HG02981 (cell line): ENCODE data around the gene TPSB2.
"Not testable (repeated sequence)": the region's sequence is repeated elsewhere in the genome, so short reads cannot be mapped to it uniquely, and the experiment has no call there.

ENCODE experiments used
- ATAC-seq: cut with Tn5 transposase; IDR thresholded peaks from one replicate; pipeline ENCODE4 v1.9.1; 2021; ENCODE audit warnings: mild to moderate bottlenecking, moderate library complexity; ENCODE audit not compliant: unreplicated experiment

Gene TPSB2

GRCh38 chr16:1206786-1207185, 23.2 kb downstream of the TPSB2 start:
- ATAC-seq: no peak

- ATAC-seq: no peak
Observed at GRCh38 chr16:1206326-1206725, 23.7 kb downstream of the TPSB2 start.

GRCh38 chr16:1204933-1205332, 25.1 kb downstream of the TPSB2 start:
- no peak for ATAC-seq

- no peak for ATAC-seq
Observed at GRCh38 chr16:1202274-1202673, 27.7 kb downstream of the TPSB2 start.

GRCh38 chr16:1201444-1201843, 28.5 kb downstream of the TPSB2 start:
- no peak for ATAC-seq

DNA sequence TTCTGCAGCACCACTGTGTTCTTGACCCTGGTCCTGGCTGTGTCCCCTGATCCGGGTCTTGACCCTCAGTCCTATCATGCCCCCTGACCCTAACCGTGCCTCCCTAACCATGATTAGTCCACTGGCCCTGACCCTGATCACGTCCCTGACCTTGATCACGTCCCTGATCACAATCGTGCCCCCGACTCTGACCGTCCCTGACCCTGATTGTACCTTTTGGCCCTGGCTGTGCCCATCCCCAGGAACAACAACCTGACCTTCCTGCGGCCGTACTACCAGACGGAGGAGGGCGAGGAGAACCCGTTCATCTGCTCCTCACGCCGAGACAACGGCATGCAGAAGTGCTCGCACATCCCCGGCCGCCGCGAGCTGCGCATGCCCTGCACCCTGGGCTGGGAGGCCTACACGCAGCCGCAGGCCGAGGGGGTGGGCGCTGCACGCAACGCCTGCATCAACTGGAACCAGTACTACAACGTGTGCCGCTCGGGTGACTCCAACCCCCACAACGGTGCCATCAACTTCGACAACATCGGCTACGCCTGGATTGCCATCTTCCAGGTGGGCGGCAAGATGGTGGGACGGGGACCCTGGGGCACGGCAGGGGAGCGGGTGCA, 29.9 kb downstream of the TPSB2 start:
- ATAC-seq: no peak

DNA sequence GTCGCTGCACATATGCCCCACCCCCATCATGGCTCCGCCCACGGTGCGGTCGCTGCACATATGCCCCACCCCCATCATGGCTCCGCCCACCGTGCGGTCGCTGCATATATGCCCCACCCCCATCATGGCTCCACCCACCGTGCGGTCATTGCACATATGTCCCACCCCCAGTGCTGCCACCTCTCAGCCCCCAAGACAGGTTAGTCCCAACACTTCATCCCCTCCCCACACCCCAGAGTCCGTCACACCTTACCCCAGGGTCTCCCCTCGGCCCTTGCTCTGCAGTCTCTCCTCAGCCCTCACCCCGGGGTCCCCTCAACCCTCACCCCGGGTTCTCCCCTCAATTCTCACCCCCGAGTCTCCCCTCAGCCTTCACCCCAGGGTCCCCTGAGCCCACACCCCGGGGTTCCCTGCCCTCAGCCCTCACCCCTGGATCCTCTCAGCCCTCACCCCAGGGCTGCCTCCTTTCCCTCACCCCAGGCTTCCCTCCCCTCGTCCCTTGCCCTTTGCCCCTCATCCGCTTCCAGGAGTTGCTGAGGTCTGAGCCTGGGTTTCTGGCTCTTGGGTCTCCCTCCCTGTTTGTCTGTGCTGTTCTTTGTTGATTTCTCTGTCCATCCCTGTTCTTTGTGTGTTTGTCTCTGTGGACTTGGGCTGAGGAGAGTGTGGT, 30.5 kb downstream of the TPSB2 start:
- no peak for ATAC-seq

DNA sequence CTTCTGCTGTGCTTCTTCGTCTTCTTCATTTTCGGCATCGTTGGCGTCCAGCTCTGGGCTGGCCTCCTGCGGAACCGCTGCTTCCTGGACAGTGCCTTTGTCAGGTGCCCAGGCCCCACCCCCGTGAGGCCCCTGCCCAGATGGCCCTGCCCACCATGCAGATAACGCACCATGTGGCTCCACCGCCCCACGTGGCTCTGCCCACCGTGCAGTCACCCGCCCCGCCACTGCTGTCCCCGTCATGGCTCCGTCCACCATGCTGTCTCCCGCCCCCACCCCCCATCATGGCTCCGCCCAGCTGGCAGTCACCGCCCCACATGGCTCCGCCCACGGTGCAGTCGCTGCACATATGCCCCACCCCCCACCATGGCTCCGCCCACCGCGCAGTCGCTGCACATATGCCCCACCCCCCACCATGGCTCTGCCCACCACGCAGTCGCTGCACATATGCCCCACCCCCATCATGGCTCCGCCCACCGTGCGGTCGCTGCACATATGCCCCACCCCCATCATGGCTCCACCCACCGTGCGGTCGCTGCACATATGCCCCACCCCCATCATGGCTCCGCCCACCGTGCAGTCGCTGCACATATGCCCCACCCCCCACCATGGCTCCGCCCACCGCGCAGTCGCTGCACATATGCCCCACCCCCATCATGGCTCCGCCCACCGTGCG, 31.2 kb downstream of the TPSB2 start:
- ATAC-seq: not testable (repeated sequence)

GRCh38 chr16:1198194-1198593, 31.8 kb downstream of the TPSB2 start:
- no peak for ATAC-seq

DNA sequence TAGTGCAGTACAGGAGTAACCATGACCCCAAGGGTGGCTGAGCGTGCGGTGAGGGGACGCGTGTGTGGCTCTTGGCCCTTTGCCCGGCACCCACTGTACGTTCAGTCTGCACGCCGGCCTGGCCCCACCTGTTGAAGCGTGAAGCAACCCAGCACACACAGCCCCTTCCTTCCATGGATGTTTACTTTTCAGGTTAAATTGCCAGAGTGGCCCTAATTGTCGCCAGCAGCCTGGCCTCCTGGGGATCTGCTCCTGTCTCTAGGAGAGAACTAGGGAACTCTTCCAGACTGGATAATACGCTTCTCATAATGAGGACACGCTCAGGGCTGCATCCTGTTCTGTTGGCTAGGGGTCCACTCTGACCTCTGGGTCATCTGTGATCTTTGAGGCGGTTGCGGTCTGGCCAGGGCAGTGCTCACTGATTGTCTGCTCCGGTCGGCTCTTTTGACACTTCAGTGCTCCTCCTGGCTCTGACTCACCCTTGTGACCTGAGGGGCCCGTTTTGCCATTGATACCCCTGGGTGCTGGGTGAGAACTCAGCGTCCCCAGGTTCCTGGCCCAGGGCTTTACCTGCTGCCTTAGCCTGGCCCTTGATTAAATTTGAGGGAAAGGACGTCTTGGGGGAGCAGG, 32.6 kb downstream of the TPSB2 start:
- no peak for ATAC-seq

DNA sequence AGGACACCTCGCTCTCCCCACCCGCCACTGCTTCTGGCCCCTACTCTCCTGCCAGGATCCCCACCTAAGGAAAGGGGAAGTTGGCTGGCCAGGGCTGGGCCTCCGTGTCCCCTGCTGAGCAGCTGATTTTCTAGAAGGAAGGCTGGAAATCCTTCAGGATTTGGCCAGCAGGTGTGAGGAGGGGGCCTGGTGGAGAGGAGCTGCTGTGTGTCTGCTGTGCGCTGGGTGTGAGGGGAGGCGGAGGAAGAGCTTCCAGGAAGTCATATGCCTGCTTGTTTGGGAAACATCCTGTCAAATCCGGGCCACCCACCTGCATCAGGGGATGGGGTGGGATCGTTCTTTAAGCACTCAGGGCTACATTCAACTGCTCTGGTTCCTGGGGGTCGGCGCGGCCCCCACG, 33.5 kb downstream of the TPSB2 start:
- ATAC-seq: no peak

GRCh38 chr16:1195393-1195666, 34.7 kb downstream of the TPSB2 start:
- ATAC-seq: no peak

DNA sequence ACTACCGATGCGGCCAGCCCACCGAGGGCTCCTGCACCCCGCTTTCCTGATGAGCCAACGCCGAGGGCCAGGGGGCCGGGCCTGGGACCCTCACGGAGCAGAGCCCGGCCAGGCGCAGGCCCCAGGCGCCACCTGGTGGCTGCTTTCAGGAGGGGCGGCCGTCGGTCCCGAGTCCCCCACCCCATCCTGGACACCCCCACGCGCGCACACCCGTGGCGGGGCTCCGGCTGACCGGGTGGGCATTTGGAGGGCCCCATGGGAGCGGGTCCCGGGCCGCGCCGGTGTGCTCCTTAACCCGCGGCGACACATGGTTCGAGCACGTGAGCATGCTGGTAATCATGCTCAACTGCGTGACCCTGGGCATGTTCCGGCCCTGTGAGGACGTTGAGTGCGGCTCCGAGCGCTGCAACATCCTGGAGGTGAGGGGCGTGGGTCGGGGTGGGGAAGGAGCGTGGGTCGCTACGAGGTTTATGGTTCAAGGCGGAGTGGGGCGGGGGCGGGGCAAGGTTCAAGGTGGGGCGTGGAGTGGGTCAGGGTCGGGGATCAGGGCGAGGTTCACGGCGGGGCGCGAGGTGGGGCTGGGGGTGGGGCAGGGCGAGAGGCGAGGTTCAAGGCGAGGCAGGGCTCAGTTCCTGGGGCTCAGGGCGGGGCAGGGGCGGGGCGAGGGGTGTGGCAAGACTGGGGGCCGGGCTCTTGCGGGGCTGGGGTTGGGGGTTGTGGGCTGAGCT, 35.2 kb downstream of the TPSB2 start:
- no peak for ATAC-seq

GRCh38 chr16:1193825-1194581, 36.0 kb downstream of the TPSB2 start:
- ATAC-seq: no peak

GRCh38 chr16:1193143-1193824, 36.7 kb downstream of the TPSB2 start:
- ATAC-seq: no peak

GRCh38 chr16:1192384-1193073, 37.5 kb downstream of the TPSB2 start:
- no peak for ATAC-seq

- not testable (repeated sequence) for ATAC-seq
Observed at GRCh38 chr16:1190789-1191188, 39.2 kb downstream of the TPSB2 start.

GRCh38 chr16:1189455-1189854, 40.5 kb downstream of the TPSB2 start:
- ATAC-seq: no peak

DNA sequence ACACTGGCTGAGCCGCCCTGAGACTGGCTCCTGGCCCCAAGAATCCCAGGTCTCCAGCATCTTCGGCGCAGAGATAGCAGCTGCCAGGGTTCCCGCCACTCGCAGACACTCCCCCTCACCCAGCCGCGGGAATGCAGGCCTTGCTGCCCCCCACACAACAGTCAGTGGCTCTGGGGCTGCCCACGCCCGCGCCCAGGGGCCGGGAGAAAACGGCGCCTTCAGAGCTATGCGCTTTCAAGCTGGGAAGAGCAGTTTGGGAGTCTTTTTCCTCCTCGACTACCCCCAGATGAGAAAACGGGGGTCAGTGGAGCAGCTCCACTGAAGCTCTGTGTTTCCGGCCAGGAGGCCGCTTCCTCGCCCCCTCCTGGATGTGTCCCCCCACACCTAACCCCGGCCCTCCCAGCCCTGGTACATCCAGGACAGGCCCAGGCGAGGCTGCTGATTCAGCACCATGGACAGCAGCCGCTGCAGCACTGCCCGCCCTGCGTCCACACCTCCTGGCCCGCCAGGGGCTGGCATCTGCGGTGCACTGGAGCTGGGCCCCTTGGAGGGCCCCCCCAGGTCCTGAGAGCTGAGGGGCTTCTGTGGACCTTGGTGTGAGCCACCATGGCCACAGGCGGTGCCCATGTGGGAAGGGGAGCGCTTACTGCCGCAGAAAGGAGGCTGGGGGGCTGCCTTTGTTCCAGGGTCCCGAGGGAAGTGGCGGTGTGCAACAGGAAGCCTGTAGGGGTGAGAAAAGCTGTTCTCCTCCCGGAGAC, 41.4 kb downstream of the TPSB2 start:
- ATAC-seq: no peak
